Spleen (tissue), 7 donors: ENCODE results near the gene SLC22A4.

ENCODE experiments used
- CTCF ChIP-seq, 11 experiments: fragments of 200-600 bp in 7 of 11; fragments of 450-650 bp in 4 of 11; sonication (generic) in 4 of 11; IDR thresholded peaks in 8 of 11; conservative IDR thresholded peaks in 3 of 11; 1 replicate in 7 of 11; 2 replicates in 4 of 11; pipeline versions ENCODE4 v1.4.0 to v1.8.0; 2016 to 2021; ENCODE audit warnings: antibody characterized with exemption in 11 of 11, inconsistent platforms in 4 of 11, mild to moderate bottlenecking in 1 of 11
- POLR2A ChIP-seq, 3 donors: fragments of 450-650 bp; IDR thresholded peaks; one replicate each; pipeline ENCODE4 v1.5.1; 2017; ENCODE audit warnings: antibody characterized with exemption in 3 of 3, mild to moderate bottlenecking in 1 of 3
- POLR2AphosphoS5 ChIP-seq, 3 donors: sonication (generic); formaldehyde crosslinking; IDR thresholded peaks; one replicate each; pipeline ENCODE4 v1.5.1; 2017; ENCODE audit warnings: antibody characterized with exemption in 3 of 3
- donor health status: DM: no; HTN: no; CAD: no; lungs with moderate emphysema.
- donor health status: DM: no; HTN: no; CAD: no.
- donor health status: DM: no; HTN: no; CAD: no.

- TF ChIP-seq POLR2A (IDR thresholded peaks at IDR 0.05) = no peak
- TF ChIP-seq CTCF (IDR thresholded peaks at IDR 0.05 in 8 of 11, conservative IDR thresholded peaks at IDR 0.05 in 3 of 11) = no peak
- no peak for TF ChIP-seq POLR2AphosphoS5 (IDR thresholded peaks at IDR 0.05)
Observed at GRCh38 chr5:132378580-132378979, 84.4 kb downstream of the SLC22A4 start.
